GM18868 (cell line): ENCODE data around the gene C1QTNF6.

Experiments used
- ATAC-seq: cut with Tn5 transposase; IDR thresholded peaks from one replicate; pipeline ENCODE4 v1.9.1; 2021; ENCODE audit warnings: mild to moderate bottlenecking, moderate library complexity; ENCODE audit not compliant: unreplicated experiment

Gene C1QTNF6

DNA sequence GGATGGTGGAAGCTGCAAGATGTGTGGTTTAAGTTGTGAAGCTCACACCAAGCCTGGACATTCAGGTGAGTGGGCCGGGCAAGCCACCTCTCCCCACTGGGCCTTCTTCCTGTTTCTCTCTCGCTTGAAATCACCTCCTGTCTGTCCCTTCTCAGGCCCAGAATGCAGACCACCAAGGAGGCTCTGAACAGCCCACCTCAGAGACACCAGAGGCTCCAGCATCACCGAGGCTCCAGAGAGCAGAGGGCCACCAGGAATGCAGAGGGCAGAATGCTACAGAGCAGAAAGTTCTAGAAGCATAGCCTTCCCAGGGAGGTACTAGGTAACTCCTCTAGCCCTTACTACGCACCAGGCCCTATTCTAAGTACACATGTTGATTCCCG is 23.6 kb downstream of the C1QTNF6 start:
- ATAC-seq, result no peak

DNA sequence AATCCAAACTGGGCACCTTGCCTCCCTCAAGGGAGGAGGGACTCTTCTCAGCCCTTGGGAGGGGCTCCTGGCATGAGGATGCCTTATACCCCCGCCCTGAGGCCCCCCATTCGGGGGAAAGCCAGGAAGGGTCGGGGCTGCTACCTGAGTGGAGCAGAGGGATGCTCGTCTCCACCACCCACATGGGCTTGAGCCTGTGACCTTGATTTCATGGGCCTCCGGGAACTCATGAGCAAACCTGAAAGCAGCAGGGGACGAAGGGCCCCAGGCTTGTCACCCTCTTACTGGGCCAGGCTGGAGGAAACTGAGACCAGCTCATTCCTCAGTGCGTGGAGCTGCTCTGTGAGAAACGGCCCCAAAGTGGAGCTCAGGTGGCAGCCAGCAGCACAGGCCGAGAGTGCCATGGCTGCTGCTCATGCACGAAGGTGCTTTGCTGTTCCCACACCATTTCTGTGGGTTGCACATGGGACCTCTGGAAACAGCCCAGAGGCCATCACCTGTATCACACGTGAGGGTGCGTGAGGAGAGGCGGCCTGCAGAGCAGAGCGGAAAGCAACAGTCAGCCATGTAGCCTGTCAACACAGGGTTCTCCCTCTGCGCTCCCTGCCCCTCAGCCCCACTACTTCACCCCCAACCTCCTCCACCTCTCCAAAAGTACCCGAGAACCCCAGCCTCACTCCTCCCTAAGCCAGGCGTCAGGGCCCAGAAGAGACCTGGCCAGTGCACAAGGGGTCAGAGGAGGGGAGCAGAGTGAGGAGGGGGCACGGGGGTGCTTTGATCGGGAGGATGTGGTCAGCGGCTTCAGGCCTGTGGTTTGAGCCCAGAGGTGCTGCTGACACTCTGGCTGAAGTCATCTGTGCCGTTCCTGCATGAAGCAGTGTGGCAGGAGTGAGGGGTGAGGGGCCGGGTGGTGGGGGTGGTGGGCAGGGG is 24.2 kb downstream of the C1QTNF6 start:
- ATAC-seq, result peak; percentile 37

DNA sequence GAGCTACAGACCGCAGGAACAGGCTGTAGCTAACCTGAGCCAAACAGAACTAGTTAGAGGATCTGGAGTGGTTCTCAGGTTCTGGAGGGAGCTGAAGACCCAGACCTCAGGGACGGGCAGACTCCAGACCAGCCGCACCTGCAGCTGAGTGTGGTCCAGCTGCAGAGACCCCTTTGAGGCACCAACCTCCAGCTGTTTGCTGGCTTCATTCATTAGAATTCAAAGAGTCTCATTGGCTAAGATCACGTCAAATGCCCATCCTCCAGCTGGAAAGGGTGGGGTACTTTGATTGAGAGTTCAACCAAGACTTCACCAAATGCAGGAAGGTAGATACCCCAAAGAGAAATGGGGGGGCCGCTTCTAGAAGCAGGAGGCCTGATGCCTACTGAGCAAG is 25.0 kb downstream of the C1QTNF6 start:
- ATAC-seq, result no peak

DNA sequence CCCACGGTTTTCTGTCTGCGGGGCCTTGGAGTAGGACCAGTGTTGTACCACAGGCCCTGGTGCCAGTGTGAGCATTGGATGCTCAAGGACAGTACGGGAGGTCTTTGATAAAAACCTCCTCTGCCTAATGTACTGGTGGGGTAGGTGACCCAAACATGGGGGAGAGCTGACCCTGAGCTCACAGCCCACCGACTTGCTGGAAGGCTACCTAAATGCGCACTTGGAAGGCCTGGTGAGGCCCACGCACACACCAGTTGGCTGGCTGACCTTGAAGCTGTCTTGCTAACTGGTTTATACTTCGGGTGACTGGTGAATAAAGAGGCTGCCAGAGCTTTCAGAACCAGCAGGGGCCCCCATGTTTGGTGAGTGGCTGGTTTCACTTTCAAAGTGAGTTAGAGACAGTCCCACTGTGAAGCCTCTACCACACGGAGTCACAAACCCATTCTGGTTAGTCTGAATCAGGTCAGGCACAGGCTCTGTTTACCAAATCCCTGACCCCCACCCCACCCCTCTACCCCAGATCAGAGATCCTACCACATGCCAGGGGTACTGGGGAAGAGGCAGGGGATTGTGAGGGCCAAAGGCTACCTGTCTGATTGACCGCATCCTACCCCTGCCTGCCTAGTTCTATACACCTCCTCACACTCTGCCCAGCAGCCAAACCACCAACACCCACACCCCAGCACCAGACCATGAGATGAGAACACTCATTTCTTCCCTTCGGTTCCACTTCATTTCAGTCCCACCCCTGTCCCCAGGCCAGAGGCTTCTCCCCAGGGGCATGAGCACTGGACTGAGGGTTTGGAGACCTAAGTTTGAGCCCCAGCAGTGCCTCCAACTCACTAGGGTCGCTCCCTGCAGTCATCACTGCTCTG is 25.6 kb downstream of the C1QTNF6 start:
- peak; percentile 60 for ATAC-seq

DNA sequence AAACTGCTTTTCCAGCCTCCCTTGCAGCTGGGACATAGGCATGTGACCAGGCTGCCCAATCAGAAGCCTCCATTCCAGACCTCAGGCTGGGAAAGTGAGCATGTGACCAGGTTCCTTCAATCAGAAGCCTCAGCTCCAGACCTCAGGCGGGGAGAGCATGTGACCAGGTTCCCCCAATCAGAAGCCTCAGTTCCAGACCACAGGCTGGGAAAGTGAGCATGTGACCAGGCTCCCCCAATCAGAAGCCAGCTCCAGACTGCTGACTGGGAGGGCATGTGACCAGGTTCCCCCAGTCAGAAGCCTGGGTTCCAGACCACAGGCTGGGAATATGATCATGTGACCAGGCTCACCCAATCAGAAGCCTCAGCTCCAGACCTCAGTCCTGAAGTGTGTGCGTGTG is 26.6 kb downstream of the C1QTNF6 start:
- no peak for ATAC-seq

DNA sequence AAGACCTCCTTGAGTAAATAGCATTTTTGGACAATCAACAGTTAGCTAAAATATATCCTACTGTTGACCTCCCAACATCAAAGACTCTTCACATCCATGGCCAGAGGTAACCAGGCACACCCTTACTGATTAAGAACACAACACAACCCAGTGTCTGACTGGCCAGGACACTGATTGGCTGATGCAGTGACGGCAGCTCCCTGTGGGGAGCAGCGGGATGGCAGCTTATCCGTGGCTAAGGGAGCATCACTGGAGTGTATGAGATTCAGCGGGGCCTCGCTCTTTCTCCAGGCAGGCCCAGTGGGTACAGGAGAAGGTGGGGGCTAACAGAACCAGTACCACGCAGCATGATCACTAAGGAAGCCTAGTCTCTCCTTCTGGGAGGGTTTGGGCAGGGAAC is 28.0 kb downstream of the C1QTNF6 start:
- no peak for ATAC-seq

DNA sequence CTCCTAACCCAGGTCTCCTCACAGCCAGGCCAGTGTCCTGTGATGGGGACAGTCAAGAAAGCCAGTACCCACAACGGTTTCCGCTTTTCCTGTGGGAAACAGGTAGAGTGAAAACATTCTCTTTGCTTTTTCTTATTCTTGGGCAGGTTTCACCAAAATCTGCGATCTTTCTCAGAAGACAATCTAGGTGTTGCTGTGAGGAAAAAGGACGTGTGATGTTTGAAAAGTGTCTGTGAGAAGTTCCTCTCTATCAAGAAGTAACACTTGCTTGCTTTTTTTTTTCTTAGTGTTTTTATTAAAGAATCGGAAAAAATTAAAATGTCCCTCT is 29.1 kb downstream of the C1QTNF6 start:
- ATAC-seq, result no peak

DNA sequence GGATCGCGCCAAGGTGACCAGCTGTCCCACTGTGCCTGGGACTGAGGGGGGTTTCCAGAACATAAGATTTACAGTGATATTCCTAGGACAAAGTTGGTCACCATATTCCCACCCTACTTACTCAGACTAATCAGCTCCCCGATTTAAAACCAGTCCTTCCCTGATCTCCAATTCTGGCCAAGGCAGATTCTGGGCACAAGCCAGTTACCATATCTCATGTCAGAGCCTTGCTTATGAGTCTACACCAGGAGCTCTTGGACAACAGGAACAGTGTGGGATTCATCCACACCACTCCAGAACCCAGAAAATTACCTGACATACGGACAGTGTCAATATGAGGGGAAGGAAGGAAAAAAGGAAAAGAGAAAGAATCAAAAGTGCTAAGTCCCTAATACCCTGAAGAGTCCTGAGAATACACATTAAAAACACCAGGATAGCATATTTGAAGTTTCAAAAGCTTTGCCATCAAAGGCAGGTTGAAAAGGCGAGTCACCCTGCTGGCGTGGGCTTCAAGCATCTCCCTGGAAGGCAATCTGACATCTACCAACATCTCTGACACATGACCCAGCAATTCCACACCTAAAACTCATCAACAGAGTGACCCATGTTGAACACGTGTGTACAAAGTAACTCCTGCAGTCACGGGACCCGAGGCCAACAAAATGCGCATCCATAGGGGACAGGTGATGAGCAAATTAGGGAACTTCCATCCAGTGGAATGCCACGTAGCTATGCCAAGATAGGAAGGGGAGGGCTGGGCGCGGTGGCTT is 30.3 kb downstream of the C1QTNF6 start:
- ATAC-seq, result no peak

DNA sequence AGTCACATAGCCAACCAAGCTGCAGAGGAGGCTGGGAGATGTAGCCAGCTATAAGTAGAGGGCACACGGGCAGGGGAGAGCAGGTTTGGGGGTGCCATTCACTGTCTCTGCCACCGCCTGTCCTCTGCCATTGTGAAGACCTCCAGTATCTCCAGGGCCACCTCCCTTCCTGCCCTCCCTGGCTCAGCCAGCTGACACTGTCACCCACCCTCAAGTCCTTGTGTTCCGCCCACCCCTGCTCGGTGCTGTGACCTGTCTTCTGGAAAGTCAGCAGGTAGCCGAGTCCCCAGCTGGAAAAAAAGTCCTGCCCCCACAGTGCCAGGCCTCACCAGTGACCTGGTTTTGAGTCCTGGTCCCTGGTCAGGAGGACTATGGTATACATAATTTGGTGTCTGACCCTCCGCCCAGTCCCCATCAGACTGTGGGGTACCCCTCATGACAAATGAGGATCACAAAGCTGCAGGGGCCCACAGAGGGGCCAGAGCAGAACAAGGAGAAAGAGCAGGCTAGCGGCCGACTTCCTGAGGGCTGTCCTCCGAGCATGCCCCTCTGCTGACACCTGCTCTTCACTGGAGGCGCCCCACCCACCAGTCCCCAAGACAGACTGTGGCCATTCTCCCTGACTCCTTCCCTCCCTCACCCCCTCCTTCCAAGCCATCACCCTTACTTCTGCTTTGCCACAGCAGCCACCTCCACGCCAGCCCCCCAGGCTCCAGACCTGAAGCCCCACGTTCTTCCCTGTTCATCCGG is 31.2 kb downstream of the C1QTNF6 start:
- no peak for ATAC-seq

DNA sequence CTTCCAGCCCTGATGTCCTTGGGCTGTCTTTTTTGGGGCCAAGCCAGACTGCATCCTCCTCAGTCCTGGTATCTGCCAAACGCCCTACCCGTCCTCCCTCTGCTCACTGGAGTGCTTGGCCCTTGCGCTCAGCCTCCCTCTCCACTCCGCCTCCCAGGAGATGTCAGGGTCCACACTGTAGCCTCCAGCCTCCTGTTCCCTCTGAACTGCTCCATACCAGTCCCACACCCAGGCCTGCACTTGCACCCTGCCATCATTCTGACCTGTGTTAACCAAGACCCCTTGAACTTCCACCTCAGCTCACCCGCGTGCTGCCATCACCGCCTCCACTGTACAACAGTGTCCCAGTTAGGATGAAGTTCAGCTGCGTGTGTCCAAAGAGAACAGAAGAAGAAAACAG is 32.1 kb downstream of the C1QTNF6 start:
- no peak for ATAC-seq

DNA sequence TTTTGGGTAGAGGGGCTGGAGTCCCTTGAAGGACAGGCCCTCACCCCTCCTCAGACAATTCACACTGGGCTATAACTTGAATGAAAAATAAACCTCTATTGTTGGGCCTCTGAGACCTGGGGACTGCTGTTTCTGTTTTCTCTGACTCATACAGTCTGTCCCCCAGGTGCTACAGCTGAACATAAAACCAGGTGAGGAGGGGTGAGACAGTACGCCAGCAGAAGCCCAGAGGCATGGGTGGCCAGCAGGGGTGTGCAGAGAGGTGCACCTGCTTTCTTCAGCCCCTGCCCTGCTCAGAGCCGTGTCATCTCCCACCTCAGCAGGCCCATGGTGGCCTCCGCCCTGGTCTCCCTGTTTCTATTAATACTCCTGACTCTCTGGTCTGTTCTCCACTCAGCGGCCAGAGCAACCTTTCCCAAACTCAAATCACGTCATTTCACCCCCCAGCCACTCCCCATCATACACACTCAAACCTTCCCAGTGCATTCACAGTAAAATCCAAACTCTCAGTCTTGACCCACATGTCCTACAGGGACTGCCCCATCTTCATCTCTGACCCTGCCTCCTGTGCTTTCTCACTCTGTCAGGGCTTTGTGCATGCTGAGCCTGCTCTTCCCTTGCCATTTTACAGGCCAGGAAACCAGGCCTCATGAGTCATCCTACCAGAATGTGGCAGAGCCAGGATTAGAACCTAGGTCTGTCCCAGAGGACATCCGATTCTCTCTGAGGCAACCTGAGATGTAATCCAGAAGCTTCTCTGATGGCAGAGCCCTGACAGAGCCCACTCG is 32.9 kb downstream of the C1QTNF6 start:
- no peak for ATAC-seq

DNA sequence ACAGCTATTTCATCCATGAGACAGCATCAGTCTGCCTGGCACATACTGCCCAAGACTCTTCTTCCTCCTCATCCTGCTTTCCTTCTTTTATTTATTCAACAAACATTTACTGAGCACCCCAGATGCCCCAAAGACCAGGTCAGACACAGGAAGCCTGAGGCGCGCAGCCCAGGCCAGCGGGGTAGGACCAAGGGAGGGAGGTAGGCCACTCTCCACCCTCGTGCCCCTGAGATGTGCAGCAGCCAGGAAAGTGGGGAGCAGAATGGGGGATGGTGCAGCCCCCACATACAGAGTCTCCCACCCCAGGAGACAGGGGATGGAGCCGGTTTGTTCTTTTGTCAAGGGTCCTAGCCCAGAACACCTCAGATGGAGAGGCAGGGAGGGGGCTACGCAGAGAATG is 34.1 kb downstream of the C1QTNF6 start:
- no peak for ATAC-seq

DNA sequence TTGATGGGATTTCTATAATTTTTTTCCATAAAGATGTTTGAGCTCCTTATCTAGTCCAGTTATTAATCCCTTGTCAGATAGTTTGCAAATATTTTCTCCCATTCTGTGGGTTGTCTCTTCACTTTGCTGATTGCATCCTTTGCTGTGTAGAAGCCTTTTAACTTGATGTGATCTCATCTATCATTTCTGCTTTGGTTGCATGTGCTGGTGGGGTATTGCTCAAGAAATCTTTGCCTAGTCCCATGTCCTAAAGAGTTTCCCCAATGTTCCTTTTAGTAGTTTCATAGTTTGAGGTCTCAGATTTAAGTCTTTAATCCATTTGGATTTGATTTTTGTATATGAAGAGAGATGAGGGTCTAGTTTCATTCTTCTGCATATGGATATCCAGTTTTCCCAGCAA is 36.6 kb downstream of the C1QTNF6 start:
- no peak for ATAC-seq

DNA sequence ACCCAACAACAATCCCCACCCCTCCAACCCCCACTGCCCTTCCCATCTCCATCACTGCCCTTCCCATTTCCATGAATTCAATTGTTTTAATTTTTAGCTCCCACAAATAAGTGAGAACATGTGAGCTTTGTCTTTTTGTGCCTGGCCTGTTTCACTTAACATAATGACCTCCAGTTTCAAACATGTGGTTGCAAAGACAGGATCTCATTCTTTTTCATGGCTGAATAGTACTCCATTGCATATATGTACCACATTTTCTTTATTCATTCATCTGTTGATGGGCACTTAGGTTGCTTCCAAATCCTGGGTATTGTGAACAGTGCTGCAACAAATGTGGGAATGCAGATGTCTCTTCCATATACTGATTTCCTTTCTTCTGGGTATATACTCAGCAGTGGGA is 37.3 kb downstream of the C1QTNF6 start:
- ATAC-seq, result no peak

DNA sequence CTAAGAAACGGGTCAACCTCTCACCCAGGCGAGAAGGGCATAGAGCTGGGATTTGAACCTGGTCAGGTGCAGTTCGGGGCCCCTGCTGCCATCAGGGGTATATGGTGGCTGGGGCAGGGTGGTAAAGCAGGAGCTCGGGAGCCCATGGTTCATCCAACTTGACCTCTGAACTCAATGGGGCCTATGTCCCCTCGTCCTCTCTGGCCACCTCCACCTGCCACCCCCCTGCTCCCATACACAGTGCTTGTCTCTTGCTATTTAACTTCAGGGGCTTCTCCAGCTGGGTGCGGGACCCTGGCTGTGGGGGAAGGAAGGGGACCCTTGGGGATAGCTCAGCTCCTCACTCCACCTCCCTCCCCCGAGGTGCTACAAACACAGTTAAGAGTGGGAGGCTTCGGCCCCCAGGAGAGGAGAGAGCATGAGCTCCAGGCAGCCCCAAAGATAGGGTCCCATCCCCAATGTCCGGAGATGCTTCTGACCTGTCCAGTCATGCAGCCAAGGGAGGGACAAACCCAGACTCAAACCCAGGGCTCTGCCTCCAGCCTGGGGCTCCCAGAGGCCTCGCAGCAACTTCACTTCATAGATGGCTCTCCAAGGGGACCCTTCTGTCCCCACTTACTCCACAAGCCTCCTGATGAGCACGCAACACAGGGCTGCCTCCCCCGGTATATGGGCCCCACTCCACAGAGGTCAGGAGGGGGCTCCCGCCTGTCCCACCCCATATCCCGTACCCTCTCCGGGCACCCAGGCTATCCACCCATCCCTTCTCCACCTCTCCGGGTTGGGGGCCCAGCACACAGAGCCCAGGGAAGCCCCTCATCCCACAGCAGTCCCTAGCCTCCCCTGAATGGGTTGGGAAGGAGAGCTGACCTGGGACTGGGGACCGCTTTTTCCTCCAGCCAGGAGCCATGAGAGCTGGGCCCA is 39.0 kb downstream of the C1QTNF6 start:
- peak; percentile 6 for ATAC-seq

DNA sequence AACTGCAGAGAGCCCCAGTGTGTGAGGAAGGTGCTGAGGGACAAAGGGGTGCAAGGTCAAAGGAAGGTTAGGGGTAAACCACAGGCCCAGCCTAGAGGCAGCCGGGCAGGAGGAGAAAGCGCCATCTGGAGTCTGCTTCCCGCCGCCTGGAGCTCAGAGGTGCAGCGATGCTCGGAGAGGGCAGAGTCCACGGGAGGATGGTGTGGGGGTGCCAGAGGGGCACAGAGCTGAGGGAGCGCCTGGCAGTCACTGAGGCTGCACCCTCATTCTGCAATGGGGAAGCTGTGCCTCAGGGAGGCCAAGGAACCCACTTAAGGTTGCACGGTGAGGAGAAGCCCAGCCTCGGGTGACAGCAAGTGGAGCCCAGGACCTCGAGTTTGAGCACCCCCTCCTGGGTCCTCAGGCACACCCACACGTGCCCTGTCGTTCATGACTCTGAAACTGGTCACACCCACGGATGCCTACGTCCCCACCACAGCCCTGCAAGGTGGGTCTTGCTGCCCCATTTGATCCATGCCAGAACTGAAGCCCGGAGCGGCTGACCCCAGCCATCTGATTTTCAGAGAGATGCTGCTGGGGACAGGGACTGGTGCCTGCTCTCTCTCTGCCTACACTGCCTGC is 39.9 kb downstream of the C1QTNF6 start:
- ATAC-seq, result no peak

DNA sequence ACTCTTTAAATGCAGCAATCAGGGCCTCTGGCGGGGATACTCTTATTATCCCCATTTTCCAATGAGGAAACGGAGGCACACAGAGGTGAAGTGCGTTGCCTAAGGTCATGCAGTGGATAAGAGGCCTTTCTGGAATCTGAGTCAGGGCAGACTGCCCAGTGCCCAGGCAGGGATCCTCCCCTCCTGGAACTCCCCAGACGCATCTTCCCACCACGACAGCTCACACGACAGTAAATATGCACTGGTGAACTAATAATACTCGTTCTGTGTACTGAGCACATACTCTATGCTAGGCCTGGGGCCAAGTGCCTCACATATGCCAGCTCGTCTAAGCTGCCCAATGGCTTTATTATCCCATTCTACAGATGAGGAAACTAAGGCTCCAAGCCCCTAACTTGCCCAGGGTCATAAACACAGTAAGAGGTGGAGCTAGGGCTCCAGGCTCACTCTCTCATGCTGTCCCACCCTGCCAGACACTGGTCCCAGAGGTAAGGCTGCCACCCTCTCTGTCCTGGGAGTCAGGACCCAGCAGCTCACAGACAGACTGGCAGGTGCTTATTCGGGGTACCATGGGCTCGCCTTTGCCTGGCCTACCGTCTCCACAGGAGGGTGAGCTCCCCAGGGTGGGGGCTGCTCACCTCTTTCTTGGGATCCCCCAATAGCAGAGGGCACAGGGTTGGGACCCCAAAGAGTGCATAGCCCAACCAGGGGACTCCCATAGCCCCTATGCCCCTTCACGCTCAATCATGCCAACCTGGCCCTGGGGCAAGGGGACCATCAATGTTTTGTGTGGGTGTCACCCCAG is 40.7 kb downstream of the C1QTNF6 start:
- no peak for ATAC-seq
